HT-29 (cell line): Measurements from ENCODE around the gene METTL9. TPM values are rescaled to one million over a fixed set of nuclear protein-coding genes. Genes with fewer than 3 reads are reported as not detected.
"Not testable (repeated sequence)": the region's sequence is repeated elsewhere in the genome, so short reads cannot be mapped to it uniquely, and the experiment has no call there.

ENCODE experiments used
- DNase-seq: peaks from one replicate; pipeline ENCODE4 v3.0.0-alpha.2; 2015; ENCODE audit warnings: low spot score
- total RNA-seq: library from RNA; depleted of rRNA; stranded (reverse); fragments of >200 nt; shearing (Covaris generic); gene quantifications from 2 replicates; pipeline ENCODE4 v1.2.3, GENCODE V29; 2014

METTL9 gene
- total RNA-seq, 1 experiment from 2014 or later = 120 TPM

DNA sequence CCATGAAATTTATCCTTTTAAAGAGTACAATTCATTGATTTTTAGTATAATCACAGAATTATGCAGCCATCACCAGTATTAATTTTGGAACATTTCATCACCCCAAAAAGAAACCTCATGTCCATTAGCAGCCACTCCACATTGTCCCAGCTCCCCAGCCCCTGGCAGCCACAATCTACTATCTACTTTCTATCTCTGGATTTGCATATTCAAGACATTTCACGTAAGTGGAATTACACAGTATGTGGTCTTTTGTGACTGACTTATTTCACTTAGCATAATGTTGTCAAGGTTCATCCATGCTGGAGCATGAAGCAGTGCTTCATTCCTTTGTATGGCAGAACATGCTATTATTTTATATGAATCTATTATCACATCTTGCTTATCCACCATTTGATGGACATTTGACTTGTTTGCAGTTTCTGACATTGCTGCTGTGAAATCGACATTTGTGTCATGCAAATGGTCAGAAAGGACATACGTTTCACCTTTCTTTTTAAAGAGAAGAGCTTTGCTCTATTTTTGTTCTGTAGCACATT is 10.7 kb downstream of the METTL9 start:
- no peak for DNase-seq

DNA sequence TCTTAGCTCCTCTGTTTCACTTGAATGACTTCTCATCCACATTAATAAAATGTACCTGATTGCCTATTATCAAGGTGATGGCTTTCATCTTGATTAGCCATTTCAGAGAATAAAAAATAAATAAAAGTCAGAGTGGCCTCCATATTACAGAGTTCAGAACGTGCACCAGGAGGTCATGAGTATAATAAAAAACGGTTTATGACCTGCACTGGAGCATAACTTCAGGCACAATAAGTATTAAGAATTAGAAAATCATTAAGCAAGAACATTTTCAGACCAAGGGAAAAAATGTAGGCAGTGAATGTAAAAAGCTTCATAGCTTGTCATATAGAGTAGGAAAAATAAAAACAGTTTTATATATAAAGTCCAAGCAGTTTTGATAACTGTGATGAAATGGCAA is 11.4 kb downstream of the METTL9 start:
- DNase-seq = no peak

DNA sequence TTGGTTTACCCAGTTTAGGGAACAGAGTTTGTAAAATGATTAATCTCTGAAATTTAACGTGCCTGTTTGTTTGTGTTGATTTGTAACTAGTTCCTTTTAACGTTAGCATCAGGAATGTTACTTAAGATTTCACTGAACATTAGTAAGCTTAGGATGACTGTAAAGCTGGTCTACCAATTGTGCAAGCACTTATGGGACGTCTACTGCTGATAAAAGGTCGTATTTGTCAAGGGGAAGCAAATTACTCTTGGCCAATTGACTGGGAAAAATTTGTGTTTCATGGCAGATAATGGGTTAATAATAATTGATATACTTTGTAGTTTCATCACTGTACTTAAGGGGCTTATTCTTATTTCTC is 11.8 kb downstream of the METTL9 start:
- no peak for DNase-seq

DNA sequence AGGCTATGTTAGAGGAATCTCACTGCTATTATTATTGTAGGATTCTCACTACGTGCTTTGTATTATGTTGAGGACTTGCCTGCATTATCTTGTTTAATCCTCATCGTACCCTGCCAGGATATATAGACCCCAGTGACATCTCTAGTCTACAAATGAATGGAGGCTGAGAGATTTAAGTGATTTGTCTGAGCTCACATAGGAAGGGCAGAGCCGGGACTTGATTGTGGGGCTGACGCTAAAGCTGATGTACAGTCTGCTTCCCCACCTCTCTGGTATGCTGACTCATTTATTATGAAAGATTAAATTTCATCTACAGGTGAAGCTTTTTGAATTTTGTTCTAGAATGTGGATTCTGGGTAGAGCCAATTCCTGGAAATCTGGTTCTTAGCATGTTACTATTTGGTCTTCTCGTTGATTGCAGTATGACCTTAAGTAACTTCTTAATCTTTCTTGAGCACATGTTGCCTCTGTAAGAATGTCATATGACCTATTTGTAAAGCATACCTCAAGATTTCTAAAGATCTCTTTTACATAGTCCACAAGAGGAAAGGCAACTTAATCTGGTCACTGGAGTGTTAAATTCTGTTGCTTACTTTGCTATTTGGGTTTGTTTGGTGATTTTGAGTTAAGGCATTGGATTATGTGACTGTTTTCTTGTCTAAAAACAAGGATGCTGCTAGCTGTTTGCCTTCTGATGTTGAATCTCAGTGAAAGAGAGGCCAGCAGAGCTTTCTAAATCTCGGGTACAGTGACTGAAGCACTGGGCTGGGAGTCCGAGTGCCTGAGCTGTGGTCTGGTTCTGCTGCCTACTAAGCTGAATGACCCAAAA is 12.4 kb downstream of the METTL9 start:
- DNase-seq = peak; percentile 30

DNA sequence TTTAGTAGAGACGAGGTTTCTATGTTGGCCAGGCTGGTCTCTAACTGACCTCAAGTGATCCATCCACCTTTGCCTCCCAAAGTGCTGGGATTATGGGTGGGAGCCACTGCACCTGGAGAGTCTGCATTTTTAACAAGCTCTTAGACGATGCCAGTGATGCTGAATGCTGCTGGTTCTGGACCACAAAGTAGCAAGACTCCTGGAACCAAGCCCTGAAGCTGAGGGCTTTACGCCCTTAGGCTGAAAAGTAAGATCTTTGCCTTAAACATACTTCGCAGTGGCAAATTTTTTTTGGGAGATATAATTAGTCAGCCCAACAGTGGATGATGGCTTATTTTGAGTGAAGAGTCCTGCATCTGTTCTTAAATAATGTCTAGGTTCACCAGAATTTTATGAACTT is 14.0 kb downstream of the METTL9 start:
- no peak for DNase-seq

DNA sequence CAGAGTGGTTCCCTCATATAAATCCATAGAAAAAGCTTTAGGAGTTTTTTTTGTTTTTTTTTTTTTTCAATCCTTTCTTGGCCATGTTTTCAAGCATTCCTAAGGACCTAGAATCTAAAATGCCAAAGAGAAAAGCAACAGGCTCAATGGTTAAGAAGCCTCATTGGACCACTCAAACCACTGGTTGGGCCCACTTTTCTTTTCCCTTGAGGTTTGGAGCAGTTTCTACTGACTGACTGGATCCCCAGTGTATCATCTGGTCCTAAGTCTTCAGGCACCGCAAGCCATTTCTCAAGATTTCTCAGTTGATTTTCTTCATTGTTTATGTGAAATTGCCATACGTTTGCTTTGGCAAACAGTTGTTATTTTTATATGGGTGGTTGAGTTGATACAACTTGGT is 14.4 kb downstream of the METTL9 start:
- DNase-seq = no peak

DNA sequence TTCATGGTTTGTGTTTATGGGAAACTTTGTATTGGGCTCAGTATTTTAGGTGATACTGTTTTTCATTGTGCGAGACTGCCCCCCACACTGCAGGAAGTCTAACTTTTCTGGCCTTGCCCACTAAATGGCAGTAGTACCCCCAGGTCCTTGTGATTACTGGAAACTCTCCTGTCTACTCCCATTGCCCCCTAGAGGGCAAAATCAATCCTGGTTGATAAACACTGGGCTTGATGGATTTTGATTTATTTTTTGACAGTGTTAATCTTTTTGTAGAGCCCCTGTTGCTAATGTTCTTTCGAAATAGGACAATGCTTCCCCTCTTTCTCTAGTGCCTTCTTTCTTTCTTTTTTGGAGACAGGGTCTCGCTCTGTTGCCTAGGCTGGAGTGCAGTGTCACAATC is 15.5 kb downstream of the METTL9 start:
- DNase-seq = no peak

DNA sequence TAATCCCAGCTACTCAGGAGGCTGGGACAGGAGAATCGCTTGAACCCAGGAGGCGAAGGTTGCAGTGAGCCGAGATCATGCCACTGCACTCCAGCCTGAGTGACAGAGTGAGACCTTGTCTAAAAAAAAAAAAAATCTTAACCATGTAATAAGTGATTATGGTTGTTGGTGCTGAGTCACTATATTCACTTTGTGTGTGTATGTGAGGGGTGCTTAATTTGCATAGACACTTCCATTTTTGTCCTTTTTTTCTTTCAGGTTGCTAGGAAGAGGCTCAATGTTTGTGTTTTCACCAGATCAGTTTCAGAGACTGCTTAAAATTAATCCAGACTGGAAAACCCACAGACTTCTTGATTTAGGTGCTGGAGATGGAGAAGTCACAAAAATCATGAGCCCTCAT is 18.2 kb downstream of the METTL9 start:
- no peak for DNase-seq

DNA sequence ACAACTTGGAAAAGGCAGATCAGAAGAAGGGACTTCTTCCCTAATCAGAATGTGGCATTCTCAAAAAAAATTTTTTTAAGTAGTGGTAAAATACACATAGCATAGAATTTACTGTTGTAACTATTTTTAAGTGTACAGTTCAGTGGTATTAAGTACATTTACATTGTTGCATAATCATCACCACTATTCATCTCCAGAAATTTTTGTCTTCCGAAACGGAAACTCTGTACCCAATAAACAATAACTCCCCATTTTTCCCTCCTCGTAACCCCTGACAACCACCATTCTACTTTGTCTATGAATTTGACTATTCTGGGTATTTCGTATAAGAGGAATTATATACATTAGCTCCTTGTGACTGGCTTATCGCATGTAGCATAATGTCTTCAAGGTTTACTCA is 18.9 kb downstream of the METTL9 start:
- DNase-seq = no peak

DNA sequence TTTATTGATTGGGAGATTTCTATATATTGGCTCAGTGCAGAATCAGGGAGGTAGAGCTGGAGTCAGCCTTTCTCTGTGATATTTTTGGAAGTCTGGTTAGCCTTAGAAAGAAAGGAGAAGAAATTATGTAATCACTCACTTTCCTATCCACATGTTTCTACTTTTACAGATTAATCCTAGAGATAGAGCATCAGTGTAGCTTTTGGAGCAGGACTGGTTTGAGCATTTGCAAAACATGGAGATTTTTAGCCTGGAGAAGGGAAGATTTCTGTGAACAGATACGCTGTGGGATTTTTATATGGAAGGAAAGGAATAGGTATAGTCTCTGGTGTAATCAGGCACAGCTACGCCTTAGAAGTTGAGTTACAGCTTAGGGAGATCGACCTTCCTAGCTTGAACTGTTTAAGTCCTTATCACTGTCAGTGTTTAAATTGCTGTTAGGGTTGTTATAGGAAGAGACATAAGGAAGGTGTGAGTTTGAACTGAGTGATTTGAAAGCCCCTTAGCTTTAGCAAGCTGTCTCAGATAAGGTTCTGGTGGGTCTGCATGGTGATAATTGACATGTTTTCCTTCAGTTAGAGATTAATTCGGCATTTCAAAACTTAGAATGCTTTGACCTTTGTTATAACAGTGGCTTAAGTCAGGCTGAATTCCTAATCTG is 20.5 kb downstream of the METTL9 start:
- no peak for DNase-seq

DNA sequence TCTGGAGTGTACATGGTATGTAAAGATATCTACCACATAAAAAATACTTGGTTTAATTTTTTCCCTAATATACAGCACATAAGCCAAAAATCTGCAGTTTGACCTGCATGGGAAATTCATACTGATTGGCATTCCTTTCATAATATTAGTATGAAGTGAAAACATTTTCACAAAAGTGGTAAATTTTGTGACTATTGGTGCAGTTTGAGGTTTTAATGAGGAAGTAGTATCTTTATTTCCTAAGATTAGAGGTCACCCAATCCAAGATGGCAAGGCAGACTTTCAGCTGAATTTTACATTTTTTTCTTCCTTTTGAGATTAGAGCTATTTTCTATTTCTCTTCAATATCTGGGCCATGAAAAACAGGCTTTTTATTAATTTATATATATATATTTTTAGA is 21.2 kb downstream of the METTL9 start:
- DNase-seq = no peak

DNA sequence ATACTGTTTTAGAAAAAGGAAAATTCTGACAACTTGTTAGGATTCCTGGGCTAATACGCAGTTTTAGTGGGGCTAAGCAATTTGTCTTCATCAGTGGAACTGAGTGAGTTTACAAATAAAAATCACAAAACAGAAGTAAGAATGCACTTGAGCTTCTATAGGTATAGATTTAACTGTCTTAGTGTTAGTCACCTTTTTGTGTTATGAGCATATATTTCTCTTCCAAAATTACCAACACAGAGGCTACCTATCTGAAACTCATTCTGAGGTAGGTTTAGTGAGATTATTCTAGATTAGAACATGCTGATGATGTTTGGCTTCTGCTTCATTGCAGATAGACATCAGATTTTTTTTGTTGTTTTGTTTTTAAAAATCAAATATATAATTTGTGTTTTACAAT is 23.2 kb downstream of the METTL9 start:
- no peak for DNase-seq

DNA sequence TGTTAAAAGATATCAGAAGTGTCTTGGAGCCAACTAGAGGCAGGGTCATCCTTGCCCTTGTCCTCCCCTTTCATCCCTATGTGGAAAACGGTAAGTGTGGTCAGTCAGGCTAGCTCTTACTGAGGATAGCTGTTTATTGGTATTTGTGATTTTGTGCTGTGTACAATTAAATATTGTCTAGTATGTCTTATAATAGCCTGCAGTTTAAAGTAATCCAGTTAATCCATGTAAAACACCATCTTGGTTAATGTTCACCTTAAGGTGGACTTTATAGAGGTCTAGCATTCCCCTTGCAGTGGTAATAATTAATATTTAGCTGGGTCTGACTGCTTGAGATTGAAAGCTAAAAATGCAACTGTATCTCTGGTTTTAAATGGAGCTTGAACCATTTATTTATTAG is 25.6 kb downstream of the METTL9 start:
- DNase-seq = no peak

DNA sequence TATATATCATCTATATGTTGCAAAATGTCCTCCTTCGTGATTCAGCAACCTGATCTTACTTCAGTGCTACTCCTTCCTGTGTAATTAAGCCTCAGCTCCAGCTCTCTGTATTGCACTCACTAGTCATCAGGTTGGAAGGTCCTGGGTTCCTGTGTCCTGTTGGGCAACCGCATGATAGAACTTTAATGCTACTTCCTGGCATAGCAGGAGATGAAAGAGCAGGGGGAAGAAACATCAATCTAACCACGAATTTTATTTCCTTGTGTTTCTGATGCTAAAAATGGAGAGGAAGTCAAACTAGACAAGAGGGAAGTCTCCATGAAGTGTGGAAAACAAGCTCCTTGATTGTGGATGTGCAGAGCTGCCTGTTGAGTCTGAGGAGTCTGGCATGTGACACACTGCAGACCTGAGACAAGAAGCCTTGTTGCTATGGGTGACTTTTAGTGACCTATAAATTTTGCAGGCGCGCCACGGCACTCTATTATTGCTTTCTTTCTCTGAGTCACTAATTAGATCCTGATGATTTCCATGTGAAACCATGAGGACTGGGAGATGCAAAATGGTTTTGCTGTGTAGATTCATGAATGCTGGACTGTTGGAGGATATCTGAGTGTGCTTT is 27.4 kb downstream of the METTL9 start:
- DNase-seq = peak; percentile 89

DNA sequence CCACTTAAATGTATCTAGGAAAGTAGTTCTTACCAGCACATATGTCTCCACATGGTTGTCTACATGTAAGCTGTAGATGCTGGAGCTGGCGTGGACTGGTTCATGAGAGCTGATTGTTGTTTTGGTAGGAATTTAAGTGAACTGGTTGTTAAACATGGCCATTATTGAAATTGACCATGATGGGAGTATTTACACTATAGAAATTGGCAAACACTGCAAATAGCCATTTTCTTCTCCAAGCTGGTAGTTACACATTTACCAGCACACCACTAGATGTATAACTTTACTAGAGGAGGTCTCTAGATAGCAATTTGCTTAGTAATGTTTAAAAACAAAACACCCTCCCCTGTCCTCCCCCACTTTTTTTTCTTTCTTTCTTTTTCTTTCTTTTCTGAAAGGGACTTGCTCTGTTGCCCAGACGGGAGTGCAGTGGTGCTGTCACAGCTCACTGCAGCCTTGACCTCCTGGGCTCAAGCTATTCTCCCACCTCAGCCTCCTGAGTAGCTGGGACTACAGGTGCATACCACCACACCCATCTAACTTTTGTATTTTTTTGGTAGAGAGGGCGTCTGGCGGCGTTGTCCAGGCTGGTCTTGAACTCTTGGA is 28.8 kb downstream of the METTL9 start:
- DNase-seq = no peak

DNA sequence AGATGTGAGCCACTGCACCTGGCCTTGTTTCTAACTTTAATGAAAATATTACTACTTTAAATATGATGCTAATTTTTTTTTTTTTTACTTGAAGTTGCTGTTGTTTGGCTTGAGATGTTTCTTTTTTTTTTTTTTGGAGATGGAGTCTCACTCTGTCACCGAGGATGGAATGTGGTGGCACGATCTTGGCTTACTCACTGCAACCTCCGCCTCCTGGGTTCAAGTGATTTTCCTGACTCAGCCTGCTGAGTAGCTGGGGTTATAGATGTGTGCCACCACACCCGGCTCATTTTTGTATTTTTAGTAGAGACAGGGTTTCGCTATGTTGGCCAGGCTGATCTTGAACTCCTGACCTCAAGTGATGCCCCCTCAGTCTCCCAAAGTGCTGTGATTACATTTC is 29.4 kb downstream of the METTL9 start:
- no peak for DNase-seq

DNA sequence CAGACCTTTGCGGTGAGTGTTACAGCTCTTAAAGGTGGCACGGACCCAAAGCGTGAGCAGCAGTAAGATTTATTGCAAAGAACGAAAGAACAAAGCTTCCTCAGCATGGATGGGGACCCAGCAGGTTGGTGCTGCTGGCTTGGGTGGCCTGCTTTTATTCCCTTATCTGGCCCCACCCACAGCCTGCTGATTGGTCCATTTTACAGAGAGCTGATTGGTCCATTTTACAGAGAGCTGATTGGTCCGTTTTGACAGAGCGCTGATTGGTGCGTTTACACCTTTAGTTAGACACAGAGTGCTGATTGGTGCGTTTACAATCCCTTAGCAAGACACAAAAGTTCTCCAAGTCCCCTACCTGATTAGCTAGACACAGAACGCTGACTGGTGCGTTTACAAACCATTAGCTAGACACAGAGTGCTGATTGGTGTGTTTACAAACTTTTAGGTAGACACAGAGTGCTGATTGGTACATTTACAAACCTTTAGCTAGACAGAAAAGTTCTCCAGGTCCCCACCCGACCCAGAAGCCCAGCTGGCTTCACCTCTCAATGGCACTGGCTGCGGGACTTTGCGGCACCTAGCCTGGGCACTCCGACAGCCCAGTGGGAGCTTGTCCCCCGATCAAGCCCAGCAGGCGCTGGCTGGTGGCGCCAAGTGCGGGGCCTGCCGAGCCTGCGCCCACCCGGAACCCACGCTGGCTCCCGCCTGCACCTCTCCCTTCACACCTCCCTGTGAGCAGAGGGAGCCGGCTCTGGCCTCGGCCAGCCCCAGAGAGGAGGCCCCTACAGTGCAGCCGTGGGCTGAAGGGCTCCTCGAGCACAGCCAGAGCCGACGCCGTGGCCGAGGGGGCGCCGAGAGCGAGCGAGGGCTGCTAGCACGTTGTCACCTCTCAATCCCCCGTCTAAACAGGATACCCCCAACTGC is 30.5 kb downstream of the METTL9 start:
- not testable (repeated sequence) for DNase-seq

DNA sequence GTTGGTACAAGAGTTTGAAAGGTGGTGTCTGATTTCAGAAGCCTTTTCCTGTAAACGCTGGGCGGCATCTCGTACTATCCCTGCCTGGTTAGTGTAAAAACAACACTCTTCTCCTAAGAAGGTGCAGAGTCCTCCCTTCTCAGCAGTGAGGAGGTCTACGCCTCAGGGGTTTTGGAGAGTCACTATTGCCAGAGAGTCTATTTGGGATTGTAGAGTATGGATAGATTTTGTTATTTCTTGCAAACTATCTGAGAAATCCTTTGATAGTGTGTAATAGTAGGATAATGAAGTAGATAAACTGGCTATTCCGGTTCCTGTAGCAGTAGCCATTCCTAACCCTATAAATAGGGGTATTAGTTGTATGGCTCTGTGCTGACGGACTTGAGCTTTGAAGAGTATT is 31.5 kb downstream of the METTL9 start:
- DNase-seq = peak; percentile 55

DNA sequence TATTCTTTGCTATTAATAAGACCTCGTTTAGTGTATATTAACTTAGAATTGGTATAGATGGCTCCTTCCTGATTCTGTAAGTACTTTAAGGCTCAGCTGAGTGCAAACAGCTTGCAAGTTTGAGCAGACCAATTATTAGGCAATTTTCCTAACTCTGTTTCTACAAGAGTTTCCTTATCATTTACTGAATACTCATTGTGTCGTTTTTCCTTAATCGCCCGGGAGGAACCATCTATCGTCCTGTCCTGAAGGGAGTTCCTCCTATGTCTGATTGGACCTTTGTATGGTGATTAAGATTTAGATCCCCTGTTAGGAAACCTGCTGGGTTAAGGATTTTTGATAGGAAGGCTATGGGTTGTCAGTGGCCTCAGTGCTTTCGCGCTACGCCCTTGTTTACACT is 32.0 kb downstream of the METTL9 start:
- DNase-seq = peak; percentile 31

DNA sequence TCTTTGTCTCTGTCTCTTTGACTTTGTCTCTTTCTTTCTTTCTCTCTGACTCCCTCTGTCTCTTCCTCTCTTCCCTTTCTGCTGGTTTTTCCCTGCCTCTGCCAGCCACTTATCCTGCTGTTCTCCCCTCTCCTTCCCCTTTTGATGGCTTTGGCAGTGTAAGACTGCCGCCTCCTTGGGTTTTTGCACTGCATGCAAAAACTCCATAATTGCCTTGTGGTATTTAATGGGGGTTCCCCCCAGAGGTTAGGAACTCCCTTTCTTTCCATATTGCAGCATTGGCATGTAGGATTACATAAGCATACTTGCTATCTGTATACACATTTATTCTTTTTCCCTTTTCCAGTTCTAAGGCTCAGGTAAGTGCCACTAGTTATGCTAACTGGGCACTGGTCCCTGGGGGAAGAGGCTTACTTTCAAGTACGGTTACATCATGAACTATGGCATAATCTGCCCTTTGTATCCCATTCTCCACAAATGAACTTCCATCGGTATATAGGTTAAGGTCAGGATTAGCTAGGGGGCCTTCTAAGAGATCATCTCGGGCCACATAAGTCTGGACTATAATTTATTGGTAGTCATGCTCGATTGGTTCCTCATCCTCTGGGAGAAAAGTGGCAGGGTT is 32.7 kb downstream of the METTL9 start:
- DNase-seq = not testable (repeated sequence)

DNA sequence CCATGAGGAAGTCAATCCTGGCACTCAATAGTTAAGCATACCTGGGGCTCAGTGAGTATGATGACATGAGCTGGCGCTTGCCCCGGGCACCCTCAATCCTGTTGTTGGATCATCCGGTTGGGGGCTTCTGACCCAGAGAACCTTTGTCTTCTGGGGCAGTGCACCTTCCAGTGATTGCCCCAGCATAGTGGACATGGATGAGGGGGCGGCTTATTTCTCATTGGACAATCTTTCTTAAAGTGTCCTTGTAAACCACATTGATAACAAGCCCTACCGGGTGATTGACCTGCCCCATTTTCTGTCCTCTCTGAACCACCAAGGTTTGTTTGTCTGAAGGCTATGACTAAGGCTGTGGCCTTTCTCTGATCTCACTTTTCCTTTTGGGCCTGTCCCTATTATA is 34.8 kb downstream of the METTL9 start:
- no peak for DNase-seq
